D721Med (cell line): ENCODE data around the gene TUBG2.
"Not testable (repeated sequence)": the region's sequence is repeated elsewhere in the genome, so short reads cannot be mapped to it uniquely, and the experiment has no call there.

Experiments used
- DNase-seq: peaks from one replicate; pipeline ENCODE4 v3.0.0; 2011; ENCODE audit warnings: low spot score; ENCODE audit not compliant: insufficient read length
- FAIRE-seq: peaks from 2 replicates; lab custom pipeline; 2011; peaks lifted over from hg19 to GRCh38; lab: Jason Lieb, UNC
- TF ChIP-seq, protein P1 (sequence below): IDR thresholded peaks from 2 replicates; pipeline ENCODE4 v1.5.1; 2012; ENCODE audit warnings: mild to moderate bottlenecking, control low read depth; ENCODE audit not compliant: insufficient read depth; ENCODE audit errors: missing control alignments

The TUBG2 gene

GRCh38 chr17:42660692-42661345 is 1.7 kb downstream of the TUBG2 start:
- no peak for FAIRE-seq
- DNase-seq = no peak
- TF ChIP-seq, protein P1, sequence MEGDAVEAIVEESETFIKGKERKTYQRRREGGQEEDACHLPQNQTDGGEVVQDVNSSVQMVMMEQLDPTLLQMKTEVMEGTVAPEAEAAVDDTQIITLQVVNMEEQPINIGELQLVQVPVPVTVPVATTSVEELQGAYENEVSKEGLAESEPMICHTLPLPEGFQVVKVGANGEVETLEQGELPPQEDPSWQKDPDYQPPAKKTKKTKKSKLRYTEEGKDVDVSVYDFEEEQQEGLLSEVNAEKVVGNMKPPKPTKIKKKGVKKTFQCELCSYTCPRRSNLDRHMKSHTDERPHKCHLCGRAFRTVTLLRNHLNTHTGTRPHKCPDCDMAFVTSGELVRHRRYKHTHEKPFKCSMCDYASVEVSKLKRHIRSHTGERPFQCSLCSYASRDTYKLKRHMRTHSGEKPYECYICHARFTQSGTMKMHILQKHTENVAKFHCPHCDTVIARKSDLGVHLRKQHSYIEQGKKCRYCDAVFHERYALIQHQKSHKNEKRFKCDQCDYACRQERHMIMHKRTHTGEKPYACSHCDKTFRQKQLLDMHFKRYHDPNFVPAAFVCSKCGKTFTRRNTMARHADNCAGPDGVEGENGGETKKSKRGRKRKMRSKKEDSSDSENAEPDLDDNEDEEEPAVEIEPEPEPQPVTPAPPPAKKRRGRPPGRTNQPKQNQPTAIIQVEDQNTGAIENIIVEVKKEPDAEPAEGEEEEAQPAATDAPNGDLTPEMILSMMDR = no peak

- DNase-seq (no peak), FAIRE-seq (no peak)
- TF ChIP-seq, protein P1 = no peak
Observed at GRCh38 chr17:42665581-42666001, 6.5 kb downstream of the TUBG2 start.

DNA sequence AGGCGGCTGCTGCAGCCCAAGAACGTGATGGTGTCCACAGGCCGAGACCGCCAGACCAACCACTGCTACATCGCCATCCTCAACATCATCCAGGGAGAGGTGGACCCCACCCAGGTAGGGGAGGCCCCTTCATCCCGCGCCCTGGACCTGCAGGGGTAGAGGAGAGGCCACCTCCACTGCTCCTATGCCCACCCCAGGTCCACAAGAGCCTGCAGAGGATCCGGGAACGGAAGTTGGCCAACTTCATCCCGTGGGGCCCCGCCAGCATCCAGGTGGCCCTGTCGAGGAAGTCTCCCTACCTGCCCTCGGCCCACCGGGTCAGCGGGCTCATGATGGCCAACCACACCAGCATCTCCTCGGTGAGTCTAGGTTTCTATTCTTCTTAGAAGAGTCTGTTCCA is 7.0 kb downstream of the TUBG2 start:
- not testable (repeated sequence) for FAIRE-seq, DNase-seq

DNA sequence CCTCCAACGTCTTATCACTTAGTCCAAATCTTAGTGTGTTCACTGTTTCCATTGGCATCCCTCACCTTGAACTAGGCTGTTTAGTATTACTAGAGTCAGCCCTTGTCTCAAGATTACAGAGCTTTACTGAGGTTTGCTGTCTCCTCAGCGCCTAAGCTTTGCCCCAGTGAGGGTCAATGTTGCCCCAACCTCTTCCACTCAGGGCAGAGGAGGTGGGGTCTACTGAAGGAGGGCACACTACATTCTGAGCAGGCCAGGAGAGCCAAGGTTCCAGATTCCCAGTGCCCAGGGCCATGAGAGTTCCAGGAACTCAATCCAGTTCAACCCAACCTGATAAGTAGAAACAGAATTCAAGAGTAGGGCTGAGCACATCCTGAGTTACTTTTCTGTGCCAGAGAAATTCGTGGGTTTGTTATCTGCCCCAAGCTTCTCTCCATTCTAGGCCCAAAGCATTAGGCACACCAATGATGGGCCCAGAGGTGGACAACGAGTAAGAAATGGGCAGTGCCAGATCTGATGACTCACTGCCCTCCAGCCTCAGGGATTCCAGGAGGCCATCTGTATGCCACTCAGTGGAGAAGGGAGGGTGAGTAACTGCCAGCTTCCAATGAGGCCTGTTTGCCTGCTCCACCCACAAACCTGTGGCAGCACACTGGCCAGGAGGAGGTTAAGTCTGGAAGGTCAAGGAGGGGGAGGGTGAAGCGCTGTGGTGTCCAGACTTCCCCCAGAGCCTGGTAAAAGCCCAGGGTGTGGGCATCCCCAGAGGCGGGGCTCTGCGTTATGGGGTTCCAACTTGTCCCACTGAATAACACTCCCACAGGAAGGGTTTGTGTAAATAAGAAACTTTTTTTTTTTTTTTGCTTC is 8.2 kb downstream of the TUBG2 start:
- DNase-seq (no peak), FAIRE-seq (no peak)
- TF ChIP-seq, protein P1 = no peak

DNA sequence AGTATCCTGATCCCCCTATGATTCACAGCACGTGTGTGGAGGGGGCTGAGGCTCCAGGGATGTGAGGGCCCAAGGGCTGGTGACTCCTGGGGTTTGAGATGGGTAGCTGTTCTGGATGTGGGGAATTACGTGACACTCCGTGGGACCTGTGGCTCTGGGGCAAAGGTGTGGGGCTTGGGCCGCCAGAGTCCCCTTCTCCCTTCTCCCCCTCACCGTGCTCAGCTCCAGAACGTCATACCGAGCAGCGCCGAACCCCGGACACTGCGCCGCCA is 10.6 kb downstream of the TUBG2 start:
- TF ChIP-seq, protein P1 = no peak
- FAIRE-seq (no peak), DNase-seq (no peak)

DNA sequence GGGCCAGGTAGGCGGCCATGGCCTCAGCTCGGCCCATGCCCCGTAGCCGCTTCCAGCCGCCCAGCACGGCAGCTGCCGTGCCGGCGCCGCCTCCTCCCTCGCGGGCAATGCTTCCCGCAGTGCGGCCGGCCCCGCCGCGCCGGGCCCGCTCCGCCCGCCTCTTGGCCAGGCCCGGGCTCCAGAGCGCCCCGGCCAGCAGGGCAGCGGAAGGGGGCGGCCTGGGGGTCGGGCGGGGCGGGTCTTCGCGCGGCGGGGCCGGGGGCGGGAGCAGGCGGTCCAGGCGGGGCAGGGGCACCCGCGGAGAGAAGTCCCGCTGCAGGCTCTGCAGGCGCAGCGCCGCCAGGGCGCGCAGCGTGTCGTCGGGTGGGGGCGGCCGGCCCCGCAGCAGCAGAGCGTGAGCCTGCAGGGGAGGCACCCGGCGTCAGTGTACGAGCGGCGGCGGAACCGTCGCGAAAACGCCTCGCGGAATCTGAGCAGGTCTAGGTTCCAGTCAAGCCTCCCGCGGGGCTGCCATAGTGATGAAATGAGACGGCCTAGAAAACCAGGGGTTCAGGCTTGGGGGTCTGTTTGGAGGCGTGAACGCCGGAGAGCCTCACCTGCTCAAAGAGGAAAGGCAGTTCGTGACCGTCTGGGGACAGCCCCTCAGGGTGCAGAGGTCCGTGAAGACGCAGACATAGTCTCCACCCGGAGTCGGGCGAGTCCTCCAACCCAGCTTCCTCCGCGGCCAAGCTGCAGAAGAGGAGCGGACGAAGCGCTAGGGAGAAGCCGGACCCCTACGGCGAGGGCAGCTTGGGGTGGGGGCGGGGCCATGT is 11.1 kb downstream of the TUBG2 start:
- FAIRE-seq (no peak), DNase-seq (no peak)
- TF ChIP-seq, protein P1 = no peak

DNA sequence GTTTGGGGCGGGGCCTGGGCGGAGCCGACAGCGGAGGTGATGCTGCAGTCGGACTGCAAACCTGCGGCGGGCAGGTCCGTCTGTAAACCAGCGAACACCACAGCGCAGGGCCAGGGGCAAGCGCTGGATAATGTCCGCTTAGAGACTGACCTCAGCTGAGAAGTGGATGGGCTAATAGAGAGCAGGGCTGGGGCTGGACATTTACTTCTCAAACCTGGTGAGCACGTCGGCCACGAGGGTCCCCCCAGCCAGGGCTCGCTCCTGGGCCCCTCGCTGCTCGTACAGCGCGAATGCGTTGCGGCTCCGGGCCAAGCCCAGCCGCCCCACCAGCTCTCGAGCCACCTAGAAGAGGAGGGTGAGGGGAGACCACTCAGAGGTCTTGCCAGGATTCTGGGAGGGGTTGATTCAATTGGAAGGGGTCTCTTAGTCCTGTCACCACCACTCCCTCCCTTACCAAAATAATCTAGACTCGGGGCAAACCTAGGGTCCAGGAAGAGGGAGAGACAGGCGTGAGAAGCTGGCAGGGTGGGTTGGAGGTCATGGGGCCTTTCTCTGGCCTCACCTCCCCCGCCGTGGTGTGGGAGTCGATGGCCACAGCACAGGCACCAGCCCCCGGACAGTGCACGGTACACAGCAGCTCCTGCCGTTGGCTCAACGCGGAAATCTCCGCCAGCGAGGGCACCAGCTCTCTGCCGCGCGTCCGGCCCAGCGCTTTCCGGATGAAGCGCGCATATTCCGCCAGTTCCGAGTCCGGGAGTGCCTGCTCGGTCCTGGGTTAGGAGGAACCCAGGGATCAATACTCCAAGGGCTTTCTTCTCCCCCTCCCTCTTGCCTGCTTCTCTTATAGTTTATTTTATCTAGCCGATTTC is 11.9 kb downstream of the TUBG2 start:
- FAIRE-seq (no peak), DNase-seq (no peak)
- TF ChIP-seq, protein P1 = no peak
